Measurements from ENCODE around the gene ALDH3A2. TPM values are rescaled to one million over a fixed set of nuclear protein-coding genes. Genes with fewer than 3 reads are reported as not detected.

The ALDH3A2 gene
- total and polyA plus RNA-seq, 4 donors, result 63.3 to 165 (median 80.4) TPM

DNA sequence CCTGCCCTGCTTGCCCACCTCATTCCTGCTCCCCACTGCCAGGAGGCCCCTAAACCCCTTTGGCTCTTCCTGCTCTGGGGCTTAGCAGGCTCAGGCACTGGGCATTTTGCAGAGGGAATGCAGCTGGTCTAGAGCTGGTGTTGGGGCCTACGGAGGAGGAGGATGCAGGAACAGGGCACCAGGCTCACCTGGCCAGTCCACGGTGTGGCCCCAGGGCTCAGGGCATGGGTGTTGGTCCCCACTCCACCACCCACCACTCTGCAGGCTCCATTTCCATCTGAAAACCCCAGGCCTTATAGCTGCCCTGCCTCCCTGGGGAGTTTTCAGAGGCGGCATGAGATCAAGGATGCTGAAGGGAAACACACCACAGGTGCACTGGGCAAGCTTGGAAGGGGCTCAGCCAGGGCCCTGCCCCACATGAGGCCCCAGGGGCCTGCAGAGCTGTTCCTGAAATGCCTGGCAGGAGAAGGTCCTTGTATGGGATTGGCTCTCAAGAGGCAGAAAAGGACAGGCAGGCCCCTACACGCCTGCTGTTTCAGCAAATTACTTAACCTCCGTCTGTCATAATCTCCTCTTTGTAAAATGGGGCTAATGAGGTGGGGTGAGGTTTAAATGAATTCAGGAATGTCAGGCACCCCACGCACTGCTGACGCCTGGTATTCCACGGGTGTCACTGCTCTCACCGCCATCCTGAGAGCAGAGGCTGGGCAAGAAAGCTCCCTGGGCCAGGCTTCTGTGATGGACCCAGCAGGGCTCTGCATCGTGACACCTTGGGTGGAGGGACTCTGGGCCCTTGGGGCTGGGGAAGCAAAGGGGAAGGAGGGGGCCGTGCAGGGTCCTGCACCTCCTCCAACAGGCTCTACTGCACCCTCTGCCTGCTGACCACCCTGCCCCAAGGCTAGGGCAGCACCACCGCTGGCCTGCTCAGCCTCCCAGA lies 58.5 kb downstream of the ALDH3A2 start:
- no peak for DNase-seq (ENCODE audit: low spot score)
- no peak for TF ChIP-seq HNF4G (IDR thresholded peaks at IDR 0.05)
- no peak for TF ChIP-seq SP1 (IDR thresholded peaks at IDR 0.05)
- TF ChIP-seq, protein P1, sequence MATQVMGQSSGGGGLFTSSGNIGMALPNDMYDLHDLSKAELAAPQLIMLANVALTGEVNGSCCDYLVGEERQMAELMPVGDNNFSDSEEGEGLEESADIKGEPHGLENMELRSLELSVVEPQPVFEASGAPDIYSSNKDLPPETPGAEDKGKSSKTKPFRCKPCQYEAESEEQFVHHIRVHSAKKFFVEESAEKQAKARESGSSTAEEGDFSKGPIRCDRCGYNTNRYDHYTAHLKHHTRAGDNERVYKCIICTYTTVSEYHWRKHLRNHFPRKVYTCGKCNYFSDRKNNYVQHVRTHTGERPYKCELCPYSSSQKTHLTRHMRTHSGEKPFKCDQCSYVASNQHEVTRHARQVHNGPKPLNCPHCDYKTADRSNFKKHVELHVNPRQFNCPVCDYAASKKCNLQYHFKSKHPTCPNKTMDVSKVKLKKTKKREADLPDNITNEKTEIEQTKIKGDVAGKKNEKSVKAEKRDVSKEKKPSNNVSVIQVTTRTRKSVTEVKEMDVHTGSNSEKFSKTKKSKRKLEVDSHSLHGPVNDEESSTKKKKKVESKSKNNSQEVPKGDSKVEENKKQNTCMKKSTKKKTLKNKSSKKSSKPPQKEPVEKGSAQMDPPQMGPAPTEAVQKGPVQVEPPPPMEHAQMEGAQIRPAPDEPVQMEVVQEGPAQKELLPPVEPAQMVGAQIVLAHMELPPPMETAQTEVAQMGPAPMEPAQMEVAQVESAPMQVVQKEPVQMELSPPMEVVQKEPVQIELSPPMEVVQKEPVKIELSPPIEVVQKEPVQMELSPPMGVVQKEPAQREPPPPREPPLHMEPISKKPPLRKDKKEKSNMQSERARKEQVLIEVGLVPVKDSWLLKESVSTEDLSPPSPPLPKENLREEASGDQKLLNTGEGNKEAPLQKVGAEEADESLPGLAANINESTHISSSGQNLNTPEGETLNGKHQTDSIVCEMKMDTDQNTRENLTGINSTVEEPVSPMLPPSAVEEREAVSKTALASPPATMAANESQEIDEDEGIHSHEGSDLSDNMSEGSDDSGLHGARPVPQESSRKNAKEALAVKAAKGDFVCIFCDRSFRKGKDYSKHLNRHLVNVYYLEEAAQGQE (IDR thresholded peaks at IDR 0.05), result no peak
- no peak for TF ChIP-seq NR2F2 (IDR thresholded peaks at IDR 0.05)
- no peak for TF ChIP-seq RXRA (IDR thresholded peaks at IDR 0.05)
- no peak for TF ChIP-seq YY1 (IDR thresholded peaks at IDR 0.05)
- TF ChIP-seq MAX (IDR thresholded peaks at IDR 0.05), result no peak
- TF ChIP-seq FOXA2 (IDR thresholded peaks at IDR 0.05), result no peak
- TF ChIP-seq HNF4A (conservative IDR thresholded peaks at IDR 0.05), result no peak
- no peak for TF ChIP-seq ATF3 (IDR thresholded peaks at IDR 0.05)
- no peak for TF ChIP-seq TAF1 (conservative IDR thresholded peaks at IDR 0.05)
- no peak for TF ChIP-seq GABPA (IDR thresholded peaks at IDR 0.05 in 1 of 2, conservative IDR thresholded peaks at IDR 0.05 in 1 of 2)
- no peak for TF ChIP-seq FOXA1 (IDR thresholded peaks at IDR 0.05)
- no peak for TF ChIP-seq RAD21 (IDR thresholded peaks at IDR 0.05)
- TF ChIP-seq JUND (IDR thresholded peaks at IDR 0.05), result no peak
- no peak for TF ChIP-seq CTCF (IDR thresholded peaks at IDR 0.05; ENCODE audit: low read depth, low read length, missing input control)
- TF ChIP-seq EGR1 (IDR thresholded peaks at IDR 0.05; ENCODE audit: low read depth in 2 of 2), result no peak
- no peak for TF ChIP-seq ZBTB33 (IDR thresholded peaks at IDR 0.05)
- 91% methylated on average over 12 of the region's 12 CpGs for WGBS
- H3K4me3 ChIP-seq (ENCODE audit: low read depth in 1 of 3, low read length in 3 of 3), result no peak overlapping the region
- H3K36me3 ChIP-seq (ENCODE audit: control insufficient read depth in 4 of 4, insufficient read depth in 3 of 4, low read depth in 1 of 4, low read length in 3 of 4), result no peaks in the 10 kb centered on the region
- no peaks in the 10 kb centered on the region for H3K9me3 ChIP-seq (ENCODE audit: control insufficient read depth in 4 of 4, low read length in 3 of 4)
- H3K9ac ChIP-seq (ENCODE audit: low read depth in 1 of 2, low read length in 2 of 2), result no peak overlapping the region
- H3K4me1 ChIP-seq (ENCODE audit: control insufficient read depth in 4 of 4, insufficient read depth in 4 of 4, low read length in 3 of 4), result peaks cover 0 to 4% (median 0%) of the 10 kb centered on the region in 4 donors
- H3K27me3 ChIP-seq (ENCODE audit: control insufficient read depth in 4 of 4, insufficient read depth in 4 of 4, low read length in 3 of 4), result no peaks in the 10 kb centered on the region
- H3K27ac ChIP-seq (ENCODE audit: low read depth in 1 of 2, low read length in 2 of 2), result no peak overlapping the region

Measured in liver (tissue), 9 donors.